Activated CD4-positive, CD25-positive, alpha-beta regulatory T cell treated with anti-CD3 and anti-CD28 coated beads, Interleukin-2, amount 50 U/mL, for 72 hours (primary cell): ENCODE data around the gene PIK3C2G.

ENCODE experiments used
- DNase-seq: peaks from one replicate; pipeline ENCODE4 v3.0.0; 2021

The PIK3C2G gene

DNA sequence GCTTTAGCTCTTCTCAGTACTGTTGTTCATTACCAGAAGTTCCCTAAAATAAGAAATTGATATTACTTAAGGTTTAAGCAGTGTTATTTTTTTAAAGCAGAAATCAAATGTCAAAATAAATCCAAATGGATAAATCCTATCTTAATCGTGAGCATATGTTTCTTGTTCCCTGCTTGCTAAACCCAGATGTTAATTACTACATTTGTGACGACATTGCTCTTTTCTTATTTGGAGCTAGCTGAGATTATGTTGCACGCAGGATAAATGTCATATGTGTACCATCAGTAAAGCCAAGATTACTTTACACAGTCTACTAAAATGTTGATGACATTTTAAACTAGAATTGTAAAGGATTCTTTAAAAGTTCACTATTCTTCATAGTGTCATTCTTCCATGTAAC is 319.0 kb downstream of the PIK3C2G start:
- no peak for DNase-seq

DNA sequence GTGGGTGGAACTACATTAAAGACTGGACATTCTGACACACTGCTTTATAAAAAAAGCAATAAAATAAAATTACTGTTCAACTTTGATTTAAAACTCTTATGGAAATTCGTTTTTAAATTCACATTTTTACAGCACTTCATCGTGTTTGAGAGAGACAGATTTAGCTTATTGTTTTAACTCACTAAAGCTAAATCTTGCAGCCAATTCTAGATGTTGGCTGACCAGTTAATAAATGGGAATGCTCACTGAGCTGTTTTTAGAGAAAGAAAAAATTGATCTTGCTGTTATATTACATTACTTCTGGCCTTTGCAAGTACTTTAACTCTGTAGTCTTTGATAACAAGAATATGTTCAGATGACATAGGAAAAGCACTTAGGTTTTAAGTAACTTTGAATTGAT is 319.4 kb downstream of the PIK3C2G start:
- no peak for DNase-seq

DNA sequence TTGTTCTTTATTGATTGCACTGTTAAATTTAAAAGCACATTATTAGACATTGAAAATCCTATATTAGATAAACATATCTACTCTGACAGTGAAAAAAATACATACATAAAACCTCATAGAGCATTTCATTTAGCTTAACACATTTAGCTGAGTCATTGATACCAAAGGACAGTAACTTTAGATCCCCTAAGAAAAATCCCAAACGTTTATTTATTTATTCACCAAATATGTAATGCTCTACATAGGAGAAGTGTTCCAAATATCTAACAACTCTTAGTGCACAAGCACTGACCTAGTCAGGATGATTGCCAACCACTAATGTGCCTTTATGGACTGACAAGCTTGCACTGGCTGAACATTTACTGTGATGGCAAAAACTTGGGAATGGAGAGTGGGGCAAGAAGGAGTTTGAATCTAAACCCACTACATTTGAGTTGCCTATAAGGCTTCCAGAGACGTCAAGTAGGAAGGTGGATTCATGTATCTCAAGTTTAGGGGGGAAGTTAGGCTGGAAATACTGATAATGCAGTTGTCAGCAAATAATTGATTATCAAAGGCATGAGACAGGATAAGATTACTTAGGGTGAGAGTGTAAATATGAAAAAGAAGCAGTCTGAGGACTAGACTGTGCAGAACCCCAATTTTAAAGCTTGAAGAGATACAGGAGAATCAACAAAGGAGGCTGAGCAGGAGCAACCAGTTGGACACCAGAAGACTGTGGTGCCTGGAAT is 320.1 kb downstream of the PIK3C2G start:
- DNase-seq, result no peak

DNA sequence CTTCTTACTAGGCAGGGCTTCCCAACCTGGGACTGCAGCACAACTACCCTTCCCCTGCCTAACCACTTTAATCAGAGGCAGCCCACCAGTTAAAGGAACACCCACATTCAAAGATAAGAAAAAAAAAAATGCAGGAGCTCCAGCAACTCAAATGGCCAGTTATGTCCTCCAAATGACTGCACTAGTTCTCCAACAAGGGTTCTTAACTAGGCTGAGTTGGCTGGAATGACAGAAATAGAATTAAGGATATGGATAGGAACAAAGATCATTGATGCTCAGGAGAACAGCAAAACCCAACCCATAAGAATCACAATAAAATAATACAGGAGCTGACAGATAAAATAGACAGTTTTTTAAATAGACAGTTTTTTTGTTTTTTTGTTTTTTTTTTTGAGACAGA is 322.3 kb downstream of the PIK3C2G start:
- no peak for DNase-seq

DNA sequence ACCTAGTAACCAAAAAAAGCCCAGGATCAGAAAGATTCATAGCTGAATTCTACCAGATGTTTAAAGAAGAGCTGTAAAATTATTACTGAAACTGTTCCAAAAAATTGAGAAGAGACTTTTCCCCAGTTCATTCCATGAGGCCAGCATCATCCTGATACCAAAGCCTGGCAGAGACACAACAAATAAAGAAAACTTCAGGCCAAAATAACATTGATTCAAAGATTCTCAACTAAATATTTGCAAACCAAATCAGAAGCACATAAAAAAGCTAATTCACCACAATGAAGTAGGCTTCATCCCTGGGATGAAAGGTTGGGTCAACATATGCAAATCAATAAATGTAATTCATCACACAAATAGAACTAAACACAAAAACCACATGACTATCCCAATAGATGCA is 325.3 kb downstream of the PIK3C2G start:
- DNase-seq, result no peak

DNA sequence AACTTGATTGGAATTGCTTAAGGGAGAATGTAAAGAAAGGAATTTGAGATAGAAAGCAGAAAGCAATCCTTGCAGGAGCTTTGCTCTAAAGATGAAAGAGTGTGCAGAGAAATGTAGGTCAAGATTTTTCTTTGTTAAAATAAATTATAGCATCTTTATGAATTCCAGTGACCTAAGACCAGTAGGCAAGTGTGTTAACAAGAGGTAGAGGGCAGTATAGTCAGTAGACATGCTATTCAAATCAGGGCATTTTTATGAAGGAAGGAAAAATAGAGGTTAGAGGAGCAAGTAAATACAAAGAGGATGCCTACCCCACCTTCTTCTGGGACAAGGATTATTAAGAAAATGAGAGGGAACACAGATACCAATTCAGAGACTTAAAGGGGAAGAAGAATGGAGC is 328.0 kb downstream of the PIK3C2G start:
- no peak for DNase-seq

DNA sequence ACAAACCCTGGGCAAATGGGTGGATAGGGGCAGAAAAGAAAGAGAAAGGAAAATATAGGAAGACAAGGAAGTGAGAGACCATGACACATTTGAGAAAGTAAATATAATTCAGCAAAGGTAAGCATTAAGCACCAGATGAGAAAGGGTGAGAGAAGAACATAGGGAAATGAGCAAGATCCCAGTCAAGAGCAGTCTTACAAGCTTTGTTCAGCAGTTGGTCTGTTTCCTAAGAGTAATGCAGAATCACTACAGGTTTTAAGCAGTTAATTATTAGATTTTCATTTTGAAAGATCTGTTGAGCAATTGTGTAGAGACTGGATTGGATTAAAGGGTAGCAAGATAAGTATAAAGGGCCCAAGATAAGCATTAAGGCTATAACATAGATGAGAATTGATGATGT is 330.2 kb downstream of the PIK3C2G start:
- no peak for DNase-seq

DNA sequence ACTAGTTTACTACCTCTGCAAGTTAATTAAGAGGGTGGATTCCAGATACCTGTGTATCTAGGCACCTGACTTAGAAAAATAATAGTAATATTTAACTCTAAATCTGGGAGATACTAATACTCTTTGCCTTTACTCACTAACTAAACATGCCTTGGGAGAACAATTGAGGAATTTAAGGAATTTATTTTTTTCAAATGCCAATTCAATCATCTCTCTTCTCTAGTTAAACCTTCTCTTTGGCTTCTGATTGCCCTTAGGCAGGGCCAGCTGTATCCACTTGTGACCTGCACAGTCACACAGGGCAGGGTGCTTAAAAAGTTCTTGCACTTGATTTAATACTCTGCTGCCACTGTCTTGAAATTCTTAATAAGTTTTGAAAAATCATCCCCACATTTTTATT is 334.1 kb downstream of the PIK3C2G start:
- no peak for DNase-seq

DNA sequence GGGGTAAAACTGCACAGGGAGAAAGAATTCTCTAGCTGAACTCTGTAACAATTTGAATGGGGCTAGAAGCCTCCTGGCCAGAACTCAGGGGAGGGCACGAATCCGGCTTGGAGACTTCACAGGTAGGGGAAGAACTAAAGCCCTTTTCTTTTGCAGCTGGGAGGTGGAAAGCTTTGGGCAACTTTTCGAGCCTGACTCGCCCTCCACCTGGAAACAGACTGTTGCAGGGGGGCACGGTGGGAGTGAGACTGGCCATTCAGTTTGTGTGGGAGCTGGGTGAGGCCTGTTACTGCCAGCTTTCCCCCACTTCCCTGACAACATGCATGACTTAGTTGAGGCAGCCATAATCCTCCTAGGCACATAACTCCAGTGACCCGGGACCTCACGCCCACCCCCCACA is 340.6 kb downstream of the PIK3C2G start:
- DNase-seq, result no peak

DNA sequence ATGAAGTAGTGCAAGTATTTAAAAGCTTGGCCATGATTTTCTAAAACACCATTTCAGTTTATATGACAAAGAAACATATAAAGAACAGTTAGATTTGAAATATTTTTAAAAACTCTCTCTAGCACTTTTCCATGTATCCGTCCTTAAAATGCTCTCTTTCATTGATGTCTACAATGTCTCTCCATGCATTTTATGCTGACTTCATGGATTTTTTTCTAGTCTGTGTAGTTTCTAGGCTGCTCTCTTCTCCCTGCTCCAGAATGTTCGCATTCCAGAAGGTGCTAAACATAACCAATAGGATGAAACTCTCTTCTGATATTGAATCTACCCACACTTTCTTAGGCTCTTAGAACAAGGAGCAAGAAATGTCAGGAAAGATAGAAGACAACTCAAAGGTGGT is 351.7 kb downstream of the PIK3C2G start:
- no peak for DNase-seq

DNA sequence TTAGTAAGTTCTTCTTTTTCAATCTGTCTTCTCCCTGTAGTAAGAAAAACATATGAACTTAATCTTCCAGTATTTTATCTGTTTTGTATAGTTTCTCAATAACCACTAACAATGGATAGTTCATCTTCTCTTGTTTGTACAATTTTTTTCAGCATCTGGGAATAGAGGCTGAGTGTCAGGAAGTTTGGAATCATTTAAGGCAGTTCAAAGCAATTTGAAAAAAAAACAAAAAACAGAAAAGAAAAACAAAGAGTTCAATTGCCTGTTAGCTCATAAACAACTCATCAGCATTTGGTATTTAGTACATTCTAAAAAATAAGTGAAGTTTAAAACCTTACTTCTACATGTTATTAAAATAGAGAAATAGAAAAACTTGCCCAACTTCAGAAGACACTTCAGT is 359.7 kb downstream of the PIK3C2G start:
- no peak for DNase-seq

DNA sequence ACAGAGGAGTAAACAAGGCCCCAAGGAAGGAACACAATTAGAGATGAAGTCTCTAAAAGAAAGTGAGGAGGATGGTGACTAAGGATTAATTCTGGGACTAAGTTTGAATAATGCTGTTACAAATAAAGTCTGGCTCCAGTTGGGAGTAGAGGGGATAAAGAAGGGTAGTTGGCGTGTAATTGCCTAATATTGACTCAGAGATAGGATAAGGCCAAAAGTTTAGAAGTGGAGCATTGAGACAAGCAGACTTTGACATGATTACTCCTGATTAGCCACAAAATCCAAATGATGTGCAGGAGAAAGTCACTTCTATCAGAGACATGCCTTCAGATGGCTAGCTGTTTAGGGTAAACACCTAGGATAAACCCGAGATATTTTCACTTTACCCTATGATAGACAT is 368.1 kb downstream of the PIK3C2G start:
- no peak for DNase-seq

DNA sequence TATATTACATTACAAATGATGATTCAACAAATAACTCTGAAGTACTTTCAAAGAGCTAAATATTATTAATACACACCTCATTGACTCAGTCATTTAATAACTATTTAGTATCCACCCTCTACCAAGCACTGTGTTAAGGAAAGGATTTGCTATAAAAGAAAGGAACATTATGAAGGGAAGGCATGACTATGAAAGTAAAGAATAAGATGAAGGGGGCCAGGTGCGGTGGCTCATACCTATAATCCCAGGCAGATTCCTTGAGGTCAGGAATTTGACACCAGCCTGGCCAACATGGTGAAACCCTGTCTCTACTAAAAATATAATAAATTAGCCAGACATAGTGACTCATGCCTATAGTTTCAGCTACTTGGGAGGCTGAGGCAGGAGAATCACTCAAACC is 368.6 kb downstream of the PIK3C2G start:
- no peak for DNase-seq

DNA sequence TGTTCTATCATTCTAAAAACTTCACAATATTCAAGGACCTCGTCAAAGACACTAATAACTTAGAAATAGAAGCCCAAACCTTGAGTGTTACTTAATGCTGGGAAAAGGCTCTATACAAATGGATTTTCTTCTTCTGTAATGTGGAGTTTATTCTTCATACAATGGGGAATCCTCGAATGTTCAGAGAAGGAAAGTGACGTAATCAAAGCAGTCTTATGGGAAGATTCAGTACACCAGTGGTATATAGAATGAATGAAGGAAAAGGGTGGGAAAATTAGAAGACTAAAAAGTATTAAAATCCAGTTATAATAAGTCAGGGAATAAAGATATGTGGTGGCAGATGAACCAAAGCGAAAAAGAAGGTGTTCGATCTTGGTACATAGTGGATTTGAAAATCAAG is 370.0 kb downstream of the PIK3C2G start:
- no peak for DNase-seq

DNA sequence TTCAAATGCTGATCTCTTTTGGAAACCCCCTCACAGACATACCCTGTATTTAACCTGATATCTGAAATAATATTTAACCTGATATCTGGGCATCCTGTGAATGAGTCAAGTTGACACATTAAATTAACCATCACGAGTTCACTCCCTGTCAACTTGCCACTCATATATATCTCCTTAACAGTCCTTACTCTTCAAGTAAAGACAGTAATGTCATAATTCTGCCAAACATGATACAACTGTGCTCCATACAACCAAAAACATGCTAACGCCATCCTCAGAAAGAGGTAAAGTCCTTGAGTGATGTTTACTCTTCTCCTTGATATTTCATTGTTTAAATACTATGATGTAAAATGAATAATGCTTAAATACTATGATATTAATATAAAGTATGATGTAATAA is 371.5 kb downstream of the PIK3C2G start:
- no peak for DNase-seq

DNA sequence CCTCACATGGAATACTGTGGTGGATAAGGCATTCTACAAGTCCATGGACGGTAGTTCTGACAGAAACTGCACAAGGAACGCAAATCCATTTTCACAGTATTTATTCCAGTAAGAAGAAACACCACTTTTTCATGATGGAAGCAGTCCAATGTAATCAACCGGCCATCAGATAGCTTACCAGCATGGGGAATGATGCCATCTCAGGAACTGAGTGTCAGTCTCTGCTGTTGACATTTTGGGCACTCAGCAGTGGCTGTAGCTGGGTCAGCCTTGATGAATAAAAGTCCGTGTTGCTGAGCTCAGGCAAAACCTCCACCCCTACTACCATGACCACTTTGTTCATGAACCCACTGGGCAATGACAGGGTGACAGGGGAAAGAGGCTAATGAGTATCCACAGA is 373.1 kb downstream of the PIK3C2G start:
- no peak for DNase-seq

DNA sequence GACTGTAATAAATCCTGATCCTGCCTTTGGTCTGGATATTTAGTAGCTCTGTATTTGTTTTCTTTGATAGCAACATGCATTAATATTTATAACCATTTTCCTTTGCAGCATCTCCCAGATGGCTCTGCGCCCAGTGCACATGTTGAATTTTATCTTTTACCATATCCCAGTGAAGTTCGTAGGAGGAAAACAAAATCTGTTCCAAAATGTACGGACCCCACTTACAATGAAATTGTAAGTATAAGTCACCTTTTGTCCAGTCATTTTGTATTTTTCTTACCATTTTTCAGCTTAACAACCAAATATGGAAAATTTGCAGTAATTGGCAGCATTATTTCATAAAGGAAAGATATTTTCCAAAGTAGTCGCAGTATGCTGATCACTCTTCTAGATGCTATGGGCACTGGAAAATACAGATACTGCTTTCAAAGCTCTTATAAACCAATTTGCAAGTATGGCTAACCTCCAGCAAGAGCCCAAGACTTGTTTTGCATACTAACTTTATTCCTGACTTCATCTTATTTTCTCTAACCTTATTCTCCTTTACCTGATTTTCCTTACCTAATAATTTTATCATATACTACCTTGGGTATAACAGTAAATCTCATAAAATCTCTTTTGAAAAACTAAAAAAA is 379.1 kb downstream of the PIK3C2G start:
- DNase-seq, result no peak

DNA sequence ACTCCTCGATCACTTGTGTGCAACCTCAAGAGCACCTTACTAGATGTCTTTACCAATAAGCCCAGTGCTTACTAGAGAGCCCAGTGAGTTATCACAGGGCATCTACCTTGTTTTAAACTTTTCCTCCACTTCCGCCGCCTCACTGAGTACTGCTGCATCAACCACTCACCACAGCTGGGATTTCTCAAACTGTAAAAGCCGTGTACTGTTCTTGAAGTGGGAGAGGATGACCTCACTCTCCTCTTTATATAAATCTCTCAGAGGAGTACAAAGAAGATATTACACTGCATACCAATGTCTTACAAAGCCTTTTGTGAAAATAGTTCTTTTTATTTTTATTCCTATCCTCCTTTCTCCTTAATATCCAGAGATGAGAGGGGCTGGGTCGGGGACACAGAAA is 382.4 kb downstream of the PIK3C2G start:
- no peak for DNase-seq

DNA sequence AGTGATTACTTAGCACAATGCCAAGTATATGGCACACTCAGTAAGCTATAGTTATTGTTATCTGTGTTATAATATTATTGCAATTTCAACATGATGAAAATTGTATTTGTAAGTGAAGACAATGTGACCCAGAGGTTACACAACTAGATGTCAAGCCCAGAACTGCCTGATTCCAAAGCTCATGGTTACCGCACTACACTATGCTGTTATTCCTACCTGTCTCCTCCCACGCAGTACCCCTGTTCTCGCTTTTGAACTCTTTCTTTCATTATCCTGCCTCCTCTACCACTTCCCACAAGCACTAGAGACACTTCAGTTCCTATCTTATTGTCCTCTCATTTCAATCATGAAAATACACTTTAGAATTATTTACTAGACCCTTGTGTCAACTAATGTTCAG is 383.2 kb downstream of the PIK3C2G start:
- no peak for DNase-seq

DNA sequence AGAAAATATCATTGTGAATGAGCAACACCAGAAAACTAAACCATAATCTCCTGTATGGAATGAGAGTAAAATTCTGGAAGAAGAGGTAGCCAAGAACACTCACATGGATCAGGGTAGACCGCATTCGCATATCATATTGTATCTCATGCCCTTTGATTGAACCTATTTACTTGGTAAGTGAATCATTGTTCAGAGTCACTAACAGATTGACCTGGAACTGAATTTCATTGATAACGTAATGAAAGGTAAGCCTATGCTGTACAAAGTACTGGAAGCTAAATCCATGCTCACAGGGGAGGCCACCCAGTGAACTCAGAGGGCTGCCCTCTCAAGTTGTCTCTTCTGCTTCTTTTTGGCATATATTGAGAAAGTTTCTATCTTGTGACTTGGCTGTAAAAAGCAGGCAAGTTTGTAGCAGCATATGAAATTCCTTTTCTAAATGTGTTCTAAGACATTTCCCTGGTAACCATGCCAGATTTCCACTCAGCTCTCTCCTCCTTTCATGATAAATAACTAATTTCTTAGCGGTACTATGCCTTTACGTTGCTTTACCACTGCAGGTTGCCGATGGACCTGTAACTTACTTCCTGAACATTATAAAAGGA is 385.1 kb downstream of the PIK3C2G start:
- DNase-seq, result no peak

DNA sequence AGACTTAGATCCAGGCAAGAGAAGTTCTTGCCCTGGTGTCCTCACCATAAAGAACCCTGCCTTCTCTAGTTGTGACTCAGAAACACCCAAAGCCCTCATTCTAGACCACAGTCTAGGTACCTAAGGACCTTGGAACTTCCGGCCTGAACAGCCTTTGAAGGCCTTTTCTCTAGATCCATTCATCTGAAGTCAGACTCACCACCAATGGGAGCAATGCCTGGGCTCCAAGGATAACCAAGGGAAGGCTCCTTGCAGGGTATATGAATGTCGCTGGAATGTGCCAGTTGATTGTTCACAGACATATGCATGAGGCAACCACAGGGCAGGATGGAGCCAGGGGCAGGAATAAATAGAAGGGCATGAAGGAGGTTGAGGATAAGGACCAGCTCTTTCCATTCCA is 390.2 kb downstream of the PIK3C2G start:
- no peak for DNase-seq

DNA sequence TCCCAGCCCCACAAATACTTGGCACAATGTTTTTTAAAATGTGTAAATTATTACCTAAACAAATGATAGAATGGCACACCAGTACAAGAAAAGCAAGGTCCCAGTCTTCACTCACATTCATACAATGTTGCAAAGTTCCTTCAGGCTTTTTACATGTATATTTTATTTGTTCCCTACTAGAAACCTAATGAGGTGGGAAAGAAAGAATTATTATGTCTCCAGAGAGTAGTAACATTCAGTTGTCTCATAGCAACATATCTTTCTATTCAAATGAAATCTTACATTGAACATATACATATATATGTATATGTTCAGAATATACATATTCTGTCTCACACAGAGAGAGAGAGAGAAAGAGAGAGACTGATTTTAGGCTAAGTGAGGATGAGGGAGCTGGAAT is 391.3 kb downstream of the PIK3C2G start:
- no peak for DNase-seq

DNA sequence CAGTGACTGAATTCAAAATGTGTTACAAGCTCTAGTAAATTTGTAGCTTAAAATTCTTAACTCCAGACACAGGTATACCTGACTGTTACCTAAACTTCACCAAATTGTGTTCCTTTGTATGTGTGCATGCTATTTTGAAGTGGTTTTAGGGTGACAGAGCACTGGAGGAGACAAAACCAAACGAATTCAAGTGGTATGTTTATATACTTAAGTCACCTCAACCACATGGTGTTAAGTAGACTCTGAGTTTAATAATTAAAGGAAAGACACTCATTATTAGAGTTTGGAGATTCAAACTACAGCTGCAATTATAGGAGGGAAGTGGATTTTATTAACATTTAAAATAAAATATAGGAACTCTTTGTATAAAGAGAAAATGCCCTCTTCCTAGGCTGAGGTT is 392.1 kb downstream of the PIK3C2G start:
- no peak for DNase-seq

DNA sequence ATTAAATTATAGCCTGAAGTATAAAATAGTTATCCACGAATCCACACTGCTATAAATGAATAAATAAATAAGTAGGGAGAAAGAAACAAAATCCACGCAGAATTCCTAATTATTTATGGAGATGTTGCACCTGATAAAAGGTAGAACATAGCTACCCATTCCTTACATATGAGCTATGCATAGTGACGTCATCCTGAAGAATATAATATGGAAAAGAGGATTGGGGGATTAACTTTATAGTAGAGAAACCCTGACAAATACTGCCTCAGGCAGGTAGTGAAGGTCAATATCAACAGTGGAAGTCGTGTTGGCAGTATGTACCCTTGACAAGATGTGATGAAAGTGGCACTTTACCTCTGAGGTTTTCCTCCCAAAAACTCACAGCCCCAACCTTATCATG is 394.0 kb downstream of the PIK3C2G start:
- DNase-seq, result no peak

DNA sequence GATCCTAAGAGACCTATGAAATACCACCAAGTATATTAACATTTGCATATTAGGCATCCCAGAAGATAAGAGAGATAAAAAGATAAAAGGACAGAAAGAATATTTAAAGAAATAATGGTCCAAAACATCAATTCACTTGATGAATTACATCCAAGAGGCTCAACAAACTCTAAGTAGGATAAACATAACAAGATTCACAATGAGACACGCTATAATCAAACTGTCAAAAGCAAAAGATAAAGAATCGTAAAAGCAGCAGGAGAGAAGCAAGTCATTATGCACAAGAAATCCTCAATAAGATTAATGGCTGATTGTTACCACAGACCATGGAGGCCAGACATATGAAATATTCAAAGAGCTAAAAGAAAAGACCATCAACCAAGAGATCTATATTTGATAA is 396.9 kb downstream of the PIK3C2G start:
- DNase-seq, result no peak
